Stomach (tissue), 4 donors: ENCODE measurements around the gene IQCH.

Experiments
- EP300 ChIP-seq: sonication (generic); formaldehyde crosslinking; IDR thresholded peaks from one replicate; pipeline ENCODE4 v1.6.1; 2017; ENCODE audit warnings: antibody characterized with exemption
- POLR2AphosphoS5 ChIP-seq, 3 donors: sonication (generic); formaldehyde crosslinking; IDR thresholded peaks; one replicate each; pipeline ENCODE4 v1.6.1; 2016; ENCODE audit warnings: antibody characterized with exemption in 3 of 3
- TF ChIP-seq, protein P1 (sequence below), 7 experiments: fragments of 450-650 bp in 4 of 7; fragments of 200-600 bp in 3 of 7; sonication (generic) in 3 of 7; IDR thresholded peaks; one replicate each; pipeline ENCODE4 v1.5.1; 2016 to 2019; ENCODE audit warnings: antibody characterized with exemption in 7 of 7, control low read depth in 2 of 7, mild to moderate bottlenecking in 1 of 7

- TF ChIP-seq, protein P1, sequence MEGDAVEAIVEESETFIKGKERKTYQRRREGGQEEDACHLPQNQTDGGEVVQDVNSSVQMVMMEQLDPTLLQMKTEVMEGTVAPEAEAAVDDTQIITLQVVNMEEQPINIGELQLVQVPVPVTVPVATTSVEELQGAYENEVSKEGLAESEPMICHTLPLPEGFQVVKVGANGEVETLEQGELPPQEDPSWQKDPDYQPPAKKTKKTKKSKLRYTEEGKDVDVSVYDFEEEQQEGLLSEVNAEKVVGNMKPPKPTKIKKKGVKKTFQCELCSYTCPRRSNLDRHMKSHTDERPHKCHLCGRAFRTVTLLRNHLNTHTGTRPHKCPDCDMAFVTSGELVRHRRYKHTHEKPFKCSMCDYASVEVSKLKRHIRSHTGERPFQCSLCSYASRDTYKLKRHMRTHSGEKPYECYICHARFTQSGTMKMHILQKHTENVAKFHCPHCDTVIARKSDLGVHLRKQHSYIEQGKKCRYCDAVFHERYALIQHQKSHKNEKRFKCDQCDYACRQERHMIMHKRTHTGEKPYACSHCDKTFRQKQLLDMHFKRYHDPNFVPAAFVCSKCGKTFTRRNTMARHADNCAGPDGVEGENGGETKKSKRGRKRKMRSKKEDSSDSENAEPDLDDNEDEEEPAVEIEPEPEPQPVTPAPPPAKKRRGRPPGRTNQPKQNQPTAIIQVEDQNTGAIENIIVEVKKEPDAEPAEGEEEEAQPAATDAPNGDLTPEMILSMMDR (IDR thresholded peaks at IDR 0.05) = no peak
- TF ChIP-seq POLR2AphosphoS5 (IDR thresholded peaks at IDR 0.05) (no peak), EP300 (no peak)
Observed at GRCh38 chr15:67421105-67421504, 166.5 kb downstream of the IQCH start.
